HG03045 (cell line): ENCODE measurements around the gene DLG5.

Experiments
- ATAC-seq: cut with Tn5 transposase; IDR thresholded peaks from one replicate; pipeline ENCODE4 v1.9.1; 2021; ENCODE audit warnings: mild to moderate bottlenecking, moderate library complexity; ENCODE audit not compliant: unreplicated experiment

Gene DLG5

GRCh38 chr10:77911535-77912123 is 14.9 kb downstream of the DLG5 start:
- no peak for ATAC-seq

GRCh38 chr10:77910524-77911145 is 15.9 kb downstream of the DLG5 start:
- ATAC-seq: no peak

- ATAC-seq: no peak
Measured at GRCh38 chr10:77909749-77910375, 16.7 kb downstream of the DLG5 start.

DNA sequence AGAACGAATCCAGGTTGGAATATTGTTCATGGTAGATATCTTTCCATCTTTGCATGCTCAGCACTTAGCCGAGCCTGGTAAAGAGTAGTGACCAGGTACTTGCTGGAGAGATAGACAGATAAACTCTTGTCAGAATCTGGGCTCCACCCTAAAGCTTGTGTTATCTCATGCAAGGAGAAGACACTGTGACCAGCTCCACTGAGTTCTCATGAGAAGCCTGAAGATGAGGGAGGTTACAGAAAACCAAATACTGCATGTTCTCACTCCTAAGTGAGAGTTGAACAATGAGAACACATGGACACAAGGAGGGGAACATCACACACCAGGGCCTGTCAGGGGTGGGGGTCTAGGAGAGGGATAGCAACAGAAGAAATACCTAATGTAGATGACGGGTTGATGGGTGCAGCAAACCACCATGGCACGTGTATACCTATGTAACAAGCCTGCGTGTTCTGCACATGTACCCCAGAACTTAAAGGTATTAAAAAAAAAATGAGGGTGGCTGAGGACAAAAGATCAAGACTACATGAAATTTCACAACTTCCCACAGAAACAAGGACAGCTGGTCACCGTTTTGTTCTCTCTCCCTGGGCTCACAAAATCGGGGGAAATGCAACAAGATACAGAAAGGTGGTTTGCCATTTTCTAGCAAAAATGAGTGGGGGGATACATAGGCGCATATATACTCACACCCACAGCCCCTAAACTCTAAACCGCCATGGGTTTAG is 17.4 kb downstream of the DLG5 start:
- no peak for ATAC-seq

DNA sequence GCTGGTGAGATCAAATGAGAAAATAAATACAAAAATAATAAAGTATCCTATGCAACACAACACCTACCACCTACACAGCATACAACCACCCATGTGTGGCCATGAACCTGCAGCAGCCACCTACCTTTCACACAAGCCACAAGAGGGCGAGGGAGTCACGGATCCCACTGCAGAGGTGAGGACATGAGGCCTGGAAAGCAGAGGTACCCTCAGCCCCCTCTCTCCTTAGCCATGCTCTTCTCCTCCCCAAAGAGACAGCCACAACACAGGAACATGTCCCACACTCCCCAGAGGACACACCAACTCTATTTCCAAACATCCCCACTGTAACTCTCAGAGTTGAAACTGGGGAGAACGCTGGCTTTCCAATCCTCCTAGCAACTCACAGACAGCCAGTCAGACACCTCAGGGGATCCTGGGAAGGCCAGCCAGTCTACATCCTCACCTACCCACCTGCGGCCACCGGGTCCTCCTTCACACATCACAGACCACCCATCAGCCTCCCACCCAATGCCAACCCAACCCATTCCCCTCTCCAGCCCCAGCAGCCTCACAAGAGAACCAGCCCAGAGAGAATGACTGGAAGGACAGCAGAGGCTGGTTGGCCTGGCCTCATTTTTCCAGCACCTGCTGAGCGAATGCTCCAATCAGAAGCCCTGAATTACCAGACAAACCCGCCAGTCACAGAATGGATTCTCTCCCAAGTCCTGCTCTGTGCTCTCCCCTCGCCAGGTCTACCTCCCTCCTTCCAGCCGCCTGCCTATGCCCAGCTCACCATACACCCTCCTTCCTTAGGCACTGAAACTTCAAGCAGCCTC is 18.4 kb downstream of the DLG5 start:
- ATAC-seq: no peak

DNA sequence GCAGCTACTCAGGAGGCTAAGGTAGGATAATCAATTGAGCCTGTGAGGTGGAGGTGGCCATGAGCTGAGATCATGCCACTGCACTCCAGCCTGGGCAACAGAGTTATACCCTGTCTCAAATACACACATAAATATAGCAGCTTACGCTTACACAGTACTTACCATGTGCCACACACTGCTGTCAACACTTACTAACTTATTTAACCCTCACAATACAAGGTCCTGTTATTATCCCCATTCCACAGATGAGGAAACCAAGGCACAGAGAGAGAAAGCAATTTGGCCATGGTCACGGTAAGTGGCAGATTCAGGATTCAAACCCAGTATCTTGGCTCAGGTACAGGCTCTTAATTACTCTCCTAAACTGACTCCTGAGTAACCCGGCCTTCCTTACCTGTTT is 19.1 kb downstream of the DLG5 start:
- no peak for ATAC-seq

DNA sequence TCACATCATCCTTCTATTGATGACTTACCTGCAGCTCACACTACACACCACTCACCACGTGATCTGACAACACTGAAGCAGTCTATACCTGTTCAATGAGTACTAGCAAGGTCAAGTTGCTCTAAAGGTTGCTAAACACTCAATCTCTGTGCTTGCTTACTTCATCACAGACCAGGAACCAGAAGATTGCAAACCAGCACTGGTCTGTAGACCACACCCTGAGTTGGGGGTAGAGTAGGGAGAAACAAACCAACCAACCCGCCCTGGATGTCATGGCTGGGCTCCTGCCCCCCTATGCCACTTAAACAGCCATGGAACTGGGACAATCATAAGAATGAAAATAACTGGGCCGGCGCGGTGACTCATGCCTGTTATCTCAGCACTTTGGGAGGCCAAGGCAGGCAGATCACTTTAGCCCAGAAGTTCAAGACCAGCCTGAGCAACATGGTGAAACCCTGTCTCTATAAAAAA is 19.6 kb downstream of the DLG5 start:
- no peak for ATAC-seq

DNA sequence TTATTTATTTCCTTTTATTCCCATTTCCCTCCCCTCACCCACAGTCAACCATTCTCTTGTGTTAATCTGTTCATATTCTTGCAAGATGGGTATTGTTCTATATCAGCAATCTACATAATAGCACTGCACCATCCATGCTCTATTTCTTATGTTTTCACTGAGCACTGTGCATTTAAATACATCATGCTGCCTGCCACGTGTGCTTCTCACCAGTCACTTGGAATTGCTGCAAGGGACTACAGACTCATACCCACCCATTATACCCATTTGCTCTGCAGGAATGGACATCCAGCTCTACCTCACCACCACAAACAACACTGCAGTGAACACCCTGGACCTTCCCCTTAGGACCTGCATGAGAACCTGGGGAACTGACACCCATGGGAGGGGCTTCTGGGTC is 20.8 kb downstream of the DLG5 start:
- no peak for ATAC-seq

DNA sequence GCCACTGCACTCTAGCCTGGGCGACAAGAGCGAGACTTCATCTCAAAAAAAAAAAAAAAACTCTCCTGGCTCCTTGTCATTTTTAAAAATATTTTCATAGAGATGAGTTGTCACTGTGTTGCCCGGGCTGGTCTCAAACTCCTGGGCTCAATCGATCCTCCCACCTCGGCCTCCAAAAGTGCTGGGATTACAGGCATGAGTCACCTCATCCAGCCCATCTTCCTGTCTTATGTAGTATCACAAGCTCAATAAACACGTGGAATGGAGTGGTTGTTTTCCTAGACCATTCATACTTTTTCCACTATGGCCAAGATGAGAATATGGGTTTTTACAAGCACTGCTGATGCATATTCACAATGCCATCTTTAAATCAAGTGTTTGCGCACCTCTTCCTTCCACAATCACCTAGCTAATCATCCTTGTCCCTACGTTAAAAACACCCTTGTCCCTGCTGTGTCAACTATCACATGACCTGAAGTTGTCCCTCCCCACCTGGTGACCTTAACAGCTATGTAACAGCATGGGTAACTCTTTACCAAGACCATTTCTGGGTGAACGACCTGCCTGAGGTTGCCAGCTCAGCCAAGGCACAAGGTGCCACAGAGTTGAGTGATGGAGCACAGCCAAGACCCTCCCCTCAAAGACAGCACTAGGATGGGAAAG is 21.3 kb downstream of the DLG5 start:
- no peak for ATAC-seq

DNA sequence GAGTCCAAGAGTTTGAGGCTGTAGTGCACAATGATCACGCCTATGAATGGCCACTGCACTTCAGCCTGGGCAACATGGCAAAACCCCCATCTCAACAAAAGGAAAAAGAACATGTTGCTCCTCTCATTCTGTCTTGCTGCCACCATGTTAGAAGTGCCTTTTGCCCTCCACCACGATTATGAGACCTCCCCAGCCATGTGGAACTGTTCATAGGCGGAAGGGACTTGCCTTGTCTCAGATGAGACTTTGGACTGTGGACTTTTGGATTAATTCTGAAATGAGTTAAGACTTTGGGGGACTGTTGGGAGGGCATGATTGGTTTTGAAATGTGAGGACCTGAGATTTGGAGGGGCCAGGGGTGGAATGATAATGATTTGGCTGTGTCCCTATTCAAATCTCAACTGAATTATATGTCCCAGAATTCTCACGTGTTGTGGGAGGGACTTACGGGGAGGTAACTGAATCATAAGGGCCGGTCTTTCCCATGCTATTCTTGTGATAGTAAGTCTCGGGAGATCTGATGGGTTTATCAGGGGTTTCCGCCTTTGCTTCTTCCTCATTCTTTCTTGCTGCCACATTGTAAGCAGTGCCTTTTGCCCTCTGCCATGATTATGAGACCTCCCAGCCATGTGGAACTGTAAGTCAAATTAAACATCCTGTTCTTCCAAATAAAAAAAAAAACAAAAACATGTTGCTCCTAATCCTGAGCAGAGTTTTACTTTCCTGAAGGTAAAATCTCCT is 22.3 kb downstream of the DLG5 start:
- no peak for ATAC-seq

GRCh38 chr10:77902159-77902558 is 24.4 kb downstream of the DLG5 start:
- no peak for ATAC-seq

DNA sequence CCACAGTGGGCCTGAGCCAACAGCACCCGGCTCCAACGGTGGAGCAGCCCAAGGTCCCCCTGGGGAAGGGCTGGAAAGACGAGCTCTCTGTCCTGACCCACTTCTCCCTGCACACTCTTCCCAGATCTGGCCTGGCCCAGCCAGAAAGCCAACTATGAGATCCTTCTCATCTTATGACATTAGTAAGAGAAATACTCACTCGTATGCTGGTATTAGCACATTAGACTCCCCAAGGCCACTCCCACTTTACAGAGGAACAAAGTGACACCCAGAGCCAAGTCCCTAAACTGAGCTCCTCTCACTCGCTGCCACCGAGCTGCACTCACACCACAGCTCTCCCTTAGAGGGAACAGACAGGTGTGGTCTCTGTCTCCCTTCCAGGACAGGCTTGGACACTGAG is 24.8 kb downstream of the DLG5 start:
- no peak for ATAC-seq

- ATAC-seq: no peak
Measured at GRCh38 chr10:77899690-77900089, 26.9 kb downstream of the DLG5 start.

- no peak for ATAC-seq
Measured at GRCh38 chr10:77899080-77899477, 27.5 kb downstream of the DLG5 start.

DNA sequence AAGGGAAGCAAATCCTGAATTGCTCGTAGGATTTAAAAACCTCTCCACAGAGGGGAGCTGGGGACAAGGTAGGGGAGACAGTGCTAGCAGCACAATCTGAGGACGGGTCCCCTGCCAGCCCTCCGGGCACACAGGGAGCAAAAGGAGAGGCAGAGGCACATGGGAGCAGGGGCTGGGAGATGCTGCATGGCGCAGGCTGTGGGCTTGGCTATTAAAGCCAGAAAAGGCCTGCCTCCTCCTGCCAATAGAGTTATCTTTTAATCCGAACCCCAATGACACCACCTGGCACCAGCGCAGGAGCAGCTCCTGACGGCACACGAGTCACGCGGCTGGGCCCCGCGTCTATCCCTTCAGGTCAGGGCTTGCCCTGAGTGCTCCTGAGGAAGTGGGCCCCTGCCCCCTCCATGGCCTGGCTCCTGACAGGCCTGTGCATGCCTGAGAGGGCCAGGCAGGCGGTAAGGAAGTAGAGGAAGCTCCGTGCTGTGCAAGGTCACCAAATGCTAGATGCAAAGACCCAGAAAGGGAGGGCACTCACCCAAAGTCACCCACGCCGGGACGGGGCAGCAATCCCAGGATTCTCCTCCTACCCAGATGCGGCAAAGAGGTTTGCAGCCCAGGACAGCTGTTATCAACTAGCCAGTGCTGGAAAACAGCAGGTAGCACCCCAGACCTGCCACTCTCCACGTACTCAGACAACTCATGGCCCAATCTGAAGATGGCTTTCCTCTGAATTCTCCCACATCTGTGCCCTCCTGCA is 28.1 kb downstream of the DLG5 start:
- no peak for ATAC-seq

DNA sequence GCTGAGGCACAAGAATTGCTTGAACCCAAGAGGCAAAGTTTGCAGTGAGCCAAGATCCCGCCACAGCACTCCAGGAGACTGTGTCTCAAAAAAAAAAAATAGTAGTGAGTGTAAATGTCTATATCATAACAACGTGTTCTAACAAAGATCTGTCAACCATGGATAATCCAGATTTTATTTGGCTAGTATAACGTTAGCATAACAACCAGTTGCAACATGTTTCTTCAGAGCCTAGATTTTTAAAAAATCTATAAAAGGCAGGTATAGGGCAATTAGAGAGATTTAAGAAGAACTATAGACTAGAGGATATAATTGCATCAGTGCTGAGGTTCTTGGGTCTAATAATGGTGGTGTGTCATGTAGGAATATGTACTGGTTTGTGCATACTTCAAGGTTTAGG is 30.5 kb downstream of the DLG5 start:
- no peak for ATAC-seq

- ATAC-seq: no peak
Measured at GRCh38 chr10:77894058-77894457, 32.5 kb downstream of the DLG5 start.

- no peak for ATAC-seq
Measured at GRCh38 chr10:77893386-77893785, 33.2 kb downstream of the DLG5 start.

DNA sequence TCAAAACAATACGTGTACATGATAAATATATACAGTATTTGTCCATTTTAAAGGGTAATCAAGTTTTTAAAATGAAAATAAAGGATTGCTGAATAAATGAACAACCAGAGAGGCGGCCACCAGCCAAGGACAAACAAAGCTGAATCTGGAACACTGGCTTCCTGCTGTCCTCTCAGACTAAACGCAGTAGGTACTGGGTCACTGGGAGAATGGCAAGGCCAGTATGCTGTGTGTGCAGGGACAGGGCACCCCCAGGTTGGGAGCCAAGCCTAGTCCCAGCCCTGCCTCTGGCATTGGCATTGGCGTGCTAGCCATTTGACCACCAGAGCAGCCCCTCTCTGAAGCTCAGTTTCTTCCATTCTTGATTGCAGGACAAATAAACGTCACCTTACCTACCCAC is 33.8 kb downstream of the DLG5 start:
- ATAC-seq: no peak
